CD4-positive, alpha-beta T cell treated with Interleukin-1 beta for 1 hour (primary cell): ENCODE data around the gene NAT8.
"Not testable (repeated sequence)": the region's sequence is repeated elsewhere in the genome, so short reads cannot be mapped to it uniquely, and the experiment has no call there.

Source experiments
- DNase-seq, 2 donors: peaks; one replicate each; pipeline ENCODE4 v3.0.0-alpha.2; 2020 to 2022

The NAT8 gene

GRCh38 chr2:73630662-73631266 lies 11.5 kb downstream of the NAT8 start:
- peak in 1 of 2 donors; percentile 3 for DNase-seq

- DNase-seq, result not testable (repeated sequence)
Measured at GRCh38 chr2:73628493-73628892, 13.7 kb downstream of the NAT8 start.

- not testable (repeated sequence) for DNase-seq
Measured at GRCh38 chr2:73626237-73626636, 16.0 kb downstream of the NAT8 start.

- not testable (repeated sequence) for DNase-seq
Measured at GRCh38 chr2:73624625-73625024, 17.6 kb downstream of the NAT8 start.

GRCh38 chr2:73624036-73624435 lies 18.2 kb downstream of the NAT8 start:
- DNase-seq, result not testable (repeated sequence)

- not testable (repeated sequence) for DNase-seq
Measured at GRCh38 chr2:73619925-73620324, 22.3 kb downstream of the NAT8 start.

- no peak for DNase-seq
Measured at GRCh38 chr2:73614997-73615396, 27.2 kb downstream of the NAT8 start.

GRCh38 chr2:73614105-73614504 lies 28.1 kb downstream of the NAT8 start:
- no peak for DNase-seq

- no peak for DNase-seq
Measured at GRCh38 chr2:73611867-73612266, 30.4 kb downstream of the NAT8 start.

- no peak for DNase-seq
Measured at GRCh38 chr2:73611193-73611592, 31.0 kb downstream of the NAT8 start.

- DNase-seq, result no peak
Measured at GRCh38 chr2:73610111-73610510, 32.1 kb downstream of the NAT8 start.

GRCh38 chr2:73604589-73604988 lies 37.6 kb downstream of the NAT8 start:
- not testable (repeated sequence) for DNase-seq

- not testable (repeated sequence) for DNase-seq
Measured at GRCh38 chr2:73603099-73603588, 39.1 kb downstream of the NAT8 start.

GRCh38 chr2:73601780-73602179 lies 40.4 kb downstream of the NAT8 start:
- no peak for DNase-seq

- DNase-seq, result no peak
Measured at GRCh38 chr2:73594251-73594650, 48.0 kb downstream of the NAT8 start.

- no peak for DNase-seq
Measured at GRCh38 chr2:73593680-73594079, 48.5 kb downstream of the NAT8 start.
